CD4-positive, alpha-beta T cell (primary cell): ENCODE data around the gene SCRN2. TPM values are rescaled to one million over a fixed set of nuclear protein-coding genes. Genes with fewer than 3 reads are reported as not detected.

Source experiments
- ATAC-seq: fragments of 200-7000 bp; cut with Tn5 transposase; one replicate; pipeline ENCODE4 v1.10.0; 2022; ENCODE audit warnings: mild to moderate bottlenecking; ENCODE audit not compliant: poor library complexity
- CTCF ChIA-PET: fragments of 350-600 bp; sonication (Branson Sonifier 250); formaldehyde crosslinking; loops from one replicate; lab custom pipeline; 2021; ENCODE audit warnings: antibody characterized with exemption, inconsistent platforms; lab: Charles Lee
- POLR2A ChIA-PET: fragments of 350-600 bp; sonication (Branson Sonifier 250); formaldehyde crosslinking; loops from one replicate; lab custom pipeline; 2021; ENCODE audit warnings: antibody characterized with exemption, inconsistent platforms; lab: Charles Lee
- DNase-seq, 14 experiments: peaks; one replicate each; pipeline ENCODE4 v3.0.0-alpha.2; 2013 to 2020; ENCODE audit warnings: mixed read lengths in 2 of 14
- H3K27ac ChIP-seq, 2 donors: one replicate each; pipeline versions ENCODE4 v1.5.1 to v1.7.0; 2013; ENCODE audit warnings: low read length in 2 of 2, low read depth in 1 of 2, mild to moderate bottlenecking in 1 of 2
- H3K27me3 ChIP-seq, 2 experiments: 1 replicate in 1 of 2; 2 replicates in 1 of 2; pipeline versions ENCODE4 v1.6.1 to v1.7.0; 2013; ENCODE audit warnings: low read length in 2 of 2, control low read depth in 1 of 2, mild to moderate bottlenecking in 1 of 2, moderate library complexity in 1 of 2; ENCODE audit not compliant: insufficient read depth in 2 of 2, control insufficient read depth in 1 of 2
- H3K36me3 ChIP-seq: one replicate; pipeline ENCODE4 v1.6.1; 2013; ENCODE audit warnings: low read length, control low read depth; ENCODE audit not compliant: insufficient read depth
- H3K4me1 ChIP-seq: one replicate; pipeline ENCODE4 v1.6.1; 2013; ENCODE audit warnings: low read length, control low read depth; ENCODE audit not compliant: insufficient read depth
- H3K4me3 ChIP-seq: one replicate; pipeline ENCODE4 v1.5.1; 2013; ENCODE audit warnings: mild to moderate bottlenecking, low read length, moderate library complexity
- H3K9me3 ChIP-seq, 2 experiments: 1 replicate in 1 of 2; 2 replicates in 1 of 2; pipeline versions ENCODE4 v1.6.1 to v1.7.0; 2013; ENCODE audit warnings: low read length in 2 of 2, mild to moderate bottlenecking in 2 of 2, control low read depth in 1 of 2, moderate library complexity in 1 of 2; ENCODE audit not compliant: control insufficient read depth in 1 of 2, insufficient read depth in 1 of 2
- H3K27ac Mint-ChIP-seq: one replicate; pipeline ENCODE4 v1.8.0; 2020; ENCODE audit warnings: mixed read lengths
- H3K27me3 Mint-ChIP-seq: one replicate; pipeline ENCODE4 v1.8.0; 2021; ENCODE audit warnings: mixed read lengths
- H3K36me3 Mint-ChIP-seq: one replicate; pipeline ENCODE4 v1.8.0; 2021; ENCODE audit warnings: low read depth, mixed read lengths
- H3K4me1 Mint-ChIP-seq: one replicate; pipeline ENCODE4 v1.8.0; 2021; ENCODE audit warnings: low read depth, mixed read lengths
- H3K4me3 Mint-ChIP-seq: one replicate; pipeline ENCODE4 v1.8.0; 2020; ENCODE audit warnings: mild to moderate bottlenecking, mixed read lengths
- H3K9me3 Mint-ChIP-seq: one replicate; pipeline ENCODE4 v1.8.0; 2020; ENCODE audit warnings: mixed read lengths
- intact Hi-C, 2 experiments: fragments of 100-400 bp; cut with DNase I in 1 of 2; cut with micrococcal nuclease in 1 of 2; formaldehyde crosslinking; loops; one replicate each; pipeline versions ENCODE4 v1.15.1 to v1.9.0; 2023 to 2025; cut with DNase I, micrococcal nuclease
- total RNA-seq, 174 experiments: library from RNA in 2 of 174; stranded (reverse) in 2 of 174; gene quantifications; one replicate each; pipeline ENCODE4 v1.2.3 and lab custom pipeline; 2021 to 2026
- TF ChIP-seq, protein P1 (sequence below): fragments of 200-600 bp; IDR thresholded peaks from one replicate; pipeline ENCODE4 v1.8.0; 2022; ENCODE audit warnings: antibody characterized with exemption, mild to moderate bottlenecking

SCRN2 gene
- total RNA-seq, 2 experiments from 2014 or later = 15.3 to 17.2 TPM

DNA sequence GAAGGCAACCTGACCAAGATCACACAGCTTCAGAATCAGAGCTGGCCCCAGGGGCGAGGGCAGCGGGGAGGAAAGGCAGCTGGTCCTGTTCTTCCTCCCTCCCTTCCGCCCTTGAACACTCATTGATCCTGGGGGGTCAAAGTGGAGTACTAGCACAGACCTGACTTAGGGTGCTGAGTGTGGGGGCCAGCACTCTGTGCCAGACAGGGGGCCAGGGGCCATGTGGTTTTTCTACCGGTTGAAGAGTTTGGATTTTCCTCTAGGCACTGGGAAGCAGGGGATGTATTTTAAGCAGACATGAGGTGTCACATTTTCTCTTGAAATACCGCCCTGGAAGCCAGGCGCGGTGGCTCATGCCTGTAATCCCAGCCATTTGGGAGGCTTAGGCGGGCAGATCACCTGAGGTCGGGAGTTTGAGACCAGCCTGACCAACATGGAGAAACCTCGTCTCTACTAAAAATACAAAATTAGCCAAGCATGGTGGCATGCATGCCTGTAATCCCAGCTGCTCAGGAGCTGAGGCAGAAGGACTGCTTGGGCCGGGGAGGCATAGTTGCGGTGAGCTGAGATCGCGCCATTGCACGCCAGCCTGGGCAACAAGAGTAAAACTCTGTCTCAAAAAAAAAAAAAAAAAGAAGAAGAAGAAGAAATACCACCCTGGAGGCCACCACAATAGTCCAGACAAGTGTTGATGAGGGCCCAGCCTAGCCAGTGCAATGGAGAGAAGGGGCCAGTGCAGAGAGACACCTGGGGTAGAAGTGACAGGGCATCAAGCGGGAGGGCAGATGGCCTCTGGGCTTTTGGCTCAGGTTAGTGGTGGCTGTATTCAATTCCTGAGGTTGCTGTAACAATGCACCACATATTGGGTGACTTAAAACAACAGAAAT, 34.8 kb downstream of the SCRN2 start:
- ChIA-PET CTCF (no interaction called here), POLR2A (no interaction called here)
- no peaks in the 10 kb centered on the region for H3K27me3 ChIP-seq
- Mint-ChIP-seq H3K27ac (no peak overlapping the region), H3K27me3 (no peaks in the 10 kb centered on the region), H3K9me3 (no peaks in the 10 kb centered on the region), H3K4me3 (no peak overlapping the region), H3K4me1 (no peaks in the 10 kb centered on the region), H3K36me3 (peaks cover 47% of the 10 kb centered on the region)
- intact Hi-C loops = no loop called here
- peaks cover 10% of the 10 kb centered on the region for H3K4me1 ChIP-seq
- TF ChIP-seq, protein P1, sequence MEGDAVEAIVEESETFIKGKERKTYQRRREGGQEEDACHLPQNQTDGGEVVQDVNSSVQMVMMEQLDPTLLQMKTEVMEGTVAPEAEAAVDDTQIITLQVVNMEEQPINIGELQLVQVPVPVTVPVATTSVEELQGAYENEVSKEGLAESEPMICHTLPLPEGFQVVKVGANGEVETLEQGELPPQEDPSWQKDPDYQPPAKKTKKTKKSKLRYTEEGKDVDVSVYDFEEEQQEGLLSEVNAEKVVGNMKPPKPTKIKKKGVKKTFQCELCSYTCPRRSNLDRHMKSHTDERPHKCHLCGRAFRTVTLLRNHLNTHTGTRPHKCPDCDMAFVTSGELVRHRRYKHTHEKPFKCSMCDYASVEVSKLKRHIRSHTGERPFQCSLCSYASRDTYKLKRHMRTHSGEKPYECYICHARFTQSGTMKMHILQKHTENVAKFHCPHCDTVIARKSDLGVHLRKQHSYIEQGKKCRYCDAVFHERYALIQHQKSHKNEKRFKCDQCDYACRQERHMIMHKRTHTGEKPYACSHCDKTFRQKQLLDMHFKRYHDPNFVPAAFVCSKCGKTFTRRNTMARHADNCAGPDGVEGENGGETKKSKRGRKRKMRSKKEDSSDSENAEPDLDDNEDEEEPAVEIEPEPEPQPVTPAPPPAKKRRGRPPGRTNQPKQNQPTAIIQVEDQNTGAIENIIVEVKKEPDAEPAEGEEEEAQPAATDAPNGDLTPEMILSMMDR = no peak
- no peak overlapping the region for H3K4me3 ChIP-seq
- H3K27ac ChIP-seq = no peak overlapping the region
- H3K36me3 ChIP-seq = peaks cover 43% of the 10 kb centered on the region
- DNase-seq (no peak), ATAC-seq (no peak)
- no peaks in the 10 kb centered on the region for H3K9me3 ChIP-seq

DNA sequence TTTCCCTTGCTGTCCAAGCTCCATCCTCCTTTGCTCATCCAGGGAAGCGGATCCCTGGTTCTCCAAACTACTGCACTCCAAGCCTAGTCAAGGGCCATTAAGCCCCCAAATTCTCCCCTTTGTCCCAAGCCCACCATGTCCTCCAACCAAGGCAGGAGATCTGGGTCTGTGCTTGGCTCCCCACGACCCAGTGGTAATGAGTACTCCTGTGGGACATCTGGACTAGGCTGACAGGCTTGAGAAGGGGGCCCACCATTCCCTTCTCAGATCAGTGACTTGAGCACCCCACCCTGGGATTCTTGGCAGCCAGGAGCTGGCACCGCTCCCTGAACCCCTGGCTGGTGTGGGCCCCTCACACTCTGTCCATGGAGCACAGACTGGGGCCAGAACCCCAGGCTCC, 36.6 kb downstream of the SCRN2 start:
- ATAC-seq (no peak), DNase-seq (no peak)
- TF ChIP-seq, protein P1 = no peak
- ChIA-PET POLR2A (no interaction called here), CTCF (no interaction called here)
- Histone ChIP-seq H3K9me3 (no peaks in the 10 kb centered on the region), H3K27ac (no peak overlapping the region), H3K36me3 (peaks cover 26% of the 10 kb centered on the region), H3K4me3 (no peak overlapping the region), H3K4me1 (peaks cover 5% of the 10 kb centered on the region), H3K27me3 (no peaks in the 10 kb centered on the region)
- no peaks in the 10 kb centered on the region for H3K9me3 Mint-ChIP-seq
- intact Hi-C loops = loop anchor here in 1 of 2 experiments (5.0 kb wide), 1 partner anchor 107 kb away; no protein-coding TSS in a partner anchor
- no peaks in the 10 kb centered on the region for H3K27me3 Mint-ChIP-seq
- no peak overlapping the region for H3K27ac Mint-ChIP-seq
- H3K4me1 Mint-ChIP-seq = no peaks in the 10 kb centered on the region
- peaks cover 29% of the 10 kb centered on the region for H3K36me3 Mint-ChIP-seq
- H3K4me3 Mint-ChIP-seq = no peak overlapping the region

DNA sequence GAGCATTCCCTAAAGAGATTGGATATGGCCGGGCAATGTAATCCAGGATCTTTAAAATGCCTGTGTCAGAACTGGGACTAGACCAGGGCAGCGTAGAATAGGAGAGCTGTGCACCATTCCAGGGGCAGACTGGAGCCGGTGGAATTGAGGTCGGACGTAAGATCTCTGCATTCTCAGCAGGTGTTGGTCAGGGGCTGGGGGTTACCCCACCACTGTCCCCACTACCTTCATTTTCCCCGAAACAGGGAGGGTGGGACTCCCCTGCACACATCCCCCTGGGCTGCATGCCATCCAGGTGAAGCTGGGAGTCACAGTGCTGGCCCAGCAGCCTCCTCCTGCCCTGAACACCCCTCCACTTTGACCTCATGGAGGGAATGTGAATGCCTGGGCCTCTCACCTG, 37.3 kb downstream of the SCRN2 start:
- ATAC-seq = no peak
- no peaks in the 10 kb centered on the region for H3K27me3 Mint-ChIP-seq
- Histone ChIP-seq H3K36me3 (peaks cover 19% of the 10 kb centered on the region), H3K4me3 (no peak overlapping the region), H3K4me1 (peaks cover 5% of the 10 kb centered on the region), H3K9me3 (no peaks in the 10 kb centered on the region), H3K27ac (no peak overlapping the region), H3K27me3 (no peaks in the 10 kb centered on the region)
- H3K4me3 Mint-ChIP-seq = no peak overlapping the region
- POLR2A ChIA-PET = no interaction called here
- no peaks in the 10 kb centered on the region for H3K9me3 Mint-ChIP-seq
- no peak for DNase-seq
- CTCF ChIA-PET = no interaction called here
- peaks cover 22% of the 10 kb centered on the region for H3K36me3 Mint-ChIP-seq
- TF ChIP-seq, protein P1 = no peak
- no peaks in the 10 kb centered on the region for H3K4me1 Mint-ChIP-seq
- intact Hi-C loops = loop anchor here (1.0 to 5.0 kb wide), 4 partner anchors 27 to 139 kb away; no protein-coding TSS in a partner anchor
- H3K27ac Mint-ChIP-seq = no peak overlapping the region
